Activated T-cell treated with anti-CD3 and anti-CD28 coated beads, Interleukin-2, amount 50 U/mL, for 72 hours (primary cell): Measurements from ENCODE around the gene HSPG2. TPM values are rescaled to one million over a fixed set of nuclear protein-coding genes. Genes with fewer than 3 reads are reported as not detected.
"Not testable (repeated sequence)": the region's sequence is repeated elsewhere in the genome, so short reads cannot be mapped to it uniquely, and the experiment has no call there.

ENCODE experiments used
- ATAC-seq, 2 donors: fragments of 150-1000 bp; cut with Tn5 transposase; replicated peaks in 1 of 2; 2 replicates each; pipeline ENCODE4 v1.10.0; 2021; ENCODE audit warnings: moderate library complexity in 2 of 2, mild to moderate bottlenecking in 1 of 2
- DNase-seq, 2 donors: peaks; one replicate each; pipeline ENCODE4 v3.0.0; 2021 to 2022; ENCODE audit warnings: mixed read lengths in 1 of 2
- H3K27ac Mint-ChIP-seq: one replicate; pipeline ENCODE4 v1.8.0; 2022; ENCODE audit warnings: mild to moderate bottlenecking, moderate library complexity, mixed read lengths
- H3K27me3 Mint-ChIP-seq: one replicate; pipeline ENCODE4 v1.8.0; 2022; ENCODE audit warnings: low read depth, mixed read lengths
- H3K36me3 Mint-ChIP-seq, 2 donors: one replicate each; pipeline ENCODE4 v1.8.0; 2022; ENCODE audit warnings: mixed read lengths in 2 of 2, mild to moderate bottlenecking in 1 of 2; ENCODE audit not compliant: insufficient read depth in 2 of 2
- H3K4me1 Mint-ChIP-seq: one replicate; pipeline ENCODE4 v1.8.0; 2022; ENCODE audit warnings: low read depth, mixed read lengths
- H3K4me3 Mint-ChIP-seq, 2 donors: one replicate each; pipeline ENCODE4 v1.8.0; 2022; ENCODE audit warnings: mild to moderate bottlenecking in 2 of 2, mixed read lengths in 2 of 2, moderate library complexity in 2 of 2
- H3K9me3 Mint-ChIP-seq, 2 donors: one replicate each; pipeline ENCODE4 v1.8.0; 2022; ENCODE audit warnings: mixed read lengths in 2 of 2
- total RNA-seq, 2 donors: library from RNA; stranded (reverse); gene quantifications; one replicate each; pipeline ENCODE4 v1.2.3, GENCODE V29; 2022

Gene HSPG2
- total RNA-seq, 2 donors from 2014 or later: 4.4 to 11.5 TPM

DNA sequence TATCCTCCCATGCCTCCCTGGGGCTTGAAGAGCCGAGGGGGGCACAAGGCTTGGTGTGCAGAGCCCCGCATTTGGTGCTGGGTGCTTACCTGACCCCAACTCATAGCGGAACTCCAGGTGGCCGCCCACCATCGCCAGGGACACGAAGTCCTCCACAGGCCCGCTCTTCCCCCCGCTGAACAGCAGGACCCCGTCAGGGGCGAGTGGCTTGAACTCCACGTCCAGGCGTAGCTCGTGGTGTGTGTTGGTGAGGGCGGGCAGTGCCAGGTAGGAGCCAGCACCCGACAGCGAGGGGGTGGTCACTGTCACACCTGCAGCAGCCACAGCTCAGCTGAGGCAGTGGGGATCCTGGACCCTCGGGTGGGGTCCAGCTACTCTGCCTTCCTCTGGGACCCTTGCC, 107.8 kb downstream of the HSPG2 start:
- DNase-seq: no peak
- Mint-ChIP-seq H3K9me3 (no peaks in the 10 kb centered on the region), H3K4me3 (no peak overlapping the region), H3K36me3 (peaks cover 2 to 5% of the 10 kb centered on the region in 2 donors), H3K27me3 (no peaks in the 10 kb centered on the region), H3K27ac (no peak overlapping the region), H3K4me1 (no peaks in the 10 kb centered on the region)
- ATAC-seq: no peak

GRCh38 chr1:21828506-21829210, 108.5 kb downstream of the HSPG2 start:
- DNase-seq: no peak
- Mint-ChIP-seq H3K27me3 (no peaks in the 10 kb centered on the region), H3K27ac (no peak overlapping the region), H3K4me1 (no peaks in the 10 kb centered on the region), H3K9me3 (no peaks in the 10 kb centered on the region), H3K4me3 (no peak overlapping the region), H3K36me3 (peaks cover 2 to 3% of the 10 kb centered on the region in 2 donors)
- no peak for ATAC-seq

DNA sequence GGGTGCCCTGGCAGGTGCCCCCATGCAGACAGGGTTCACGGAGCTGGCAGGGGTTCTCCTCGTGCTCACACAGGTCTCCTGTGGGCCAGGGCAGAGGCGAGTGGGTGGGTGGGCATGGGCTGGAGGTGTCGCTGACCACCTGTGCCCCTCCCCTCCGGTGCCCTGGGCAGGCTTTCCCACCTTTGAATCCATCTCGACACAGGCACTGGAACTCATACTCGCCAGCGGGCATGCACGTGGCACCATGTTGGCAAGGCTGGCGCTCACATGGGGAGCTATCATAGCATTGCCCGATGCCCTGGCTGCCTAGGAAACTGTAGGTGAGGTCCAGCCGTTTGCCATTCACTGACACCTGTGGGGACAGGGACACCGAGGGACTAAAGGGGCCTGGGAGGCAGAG, 109.0 kb downstream of the HSPG2 start:
- H3K36me3 Mint-ChIP-seq: peaks cover 2 to 3% of the 10 kb centered on the region in 2 donors
- no peaks in the 10 kb centered on the region for H3K27me3 Mint-ChIP-seq
- no peak for ATAC-seq
- no peaks in the 10 kb centered on the region for H3K4me1 Mint-ChIP-seq
- H3K4me3 Mint-ChIP-seq: no peak overlapping the region
- no peaks in the 10 kb centered on the region for H3K9me3 Mint-ChIP-seq
- H3K27ac Mint-ChIP-seq: no peak overlapping the region
- DNase-seq: no peak

GRCh38 chr1:21827141-21827679, 109.9 kb downstream of the HSPG2 start:
- no peak for ATAC-seq
- no peaks in the 10 kb centered on the region for H3K27me3 Mint-ChIP-seq
- no peaks in the 10 kb centered on the region for H3K36me3 Mint-ChIP-seq
- no peaks in the 10 kb centered on the region for H3K9me3 Mint-ChIP-seq
- no peak overlapping the region for H3K4me3 Mint-ChIP-seq
- no peak overlapping the region for H3K27ac Mint-ChIP-seq
- H3K4me1 Mint-ChIP-seq: no peaks in the 10 kb centered on the region
- no peak for DNase-seq

DNA sequence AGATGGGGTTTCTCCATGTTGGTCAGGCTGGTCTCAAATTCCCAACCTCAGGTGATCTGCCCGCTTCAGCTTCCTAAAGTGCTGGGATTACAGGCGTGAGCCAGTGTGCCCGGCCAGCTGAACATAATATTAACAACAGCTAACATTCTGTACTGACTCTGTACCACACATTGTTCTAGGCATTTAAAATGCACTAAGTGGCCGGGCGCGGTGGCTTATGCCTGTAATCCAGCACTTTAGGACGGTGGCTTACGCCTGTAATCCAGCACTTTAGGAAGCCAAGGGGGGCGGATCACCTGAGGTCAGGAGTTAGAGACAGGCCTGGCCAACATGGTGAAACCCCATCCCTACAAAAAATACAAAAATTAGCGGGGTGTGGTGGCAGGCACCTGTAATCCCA, 110.4 kb downstream of the HSPG2 start:
- not testable (repeated sequence) for H3K4me3 Mint-ChIP-seq, ATAC-seq

GRCh38 chr1:21825393-21825792, 111.7 kb downstream of the HSPG2 start:
- DNase-seq (no peak), ATAC-seq (no peak)
- Mint-ChIP-seq H3K27me3 (no peaks in the 10 kb centered on the region), H3K27ac (no peak overlapping the region), H3K36me3 (no peaks in the 10 kb centered on the region), H3K4me3 (no peak overlapping the region), H3K4me1 (no peaks in the 10 kb centered on the region), H3K9me3 (no peaks in the 10 kb centered on the region)

More for the DNA sequence above, 110.4 kb downstream of the HSPG2 start:
- DNase-seq, H3K27ac Mint-ChIP-seq, H3K4me1 Mint-ChIP-seq, H3K9me3 Mint-ChIP-seq, H3K36me3 Mint-ChIP-seq, H3K27me3 Mint-ChIP-seq: not testable (repeated sequence)

DNA sequence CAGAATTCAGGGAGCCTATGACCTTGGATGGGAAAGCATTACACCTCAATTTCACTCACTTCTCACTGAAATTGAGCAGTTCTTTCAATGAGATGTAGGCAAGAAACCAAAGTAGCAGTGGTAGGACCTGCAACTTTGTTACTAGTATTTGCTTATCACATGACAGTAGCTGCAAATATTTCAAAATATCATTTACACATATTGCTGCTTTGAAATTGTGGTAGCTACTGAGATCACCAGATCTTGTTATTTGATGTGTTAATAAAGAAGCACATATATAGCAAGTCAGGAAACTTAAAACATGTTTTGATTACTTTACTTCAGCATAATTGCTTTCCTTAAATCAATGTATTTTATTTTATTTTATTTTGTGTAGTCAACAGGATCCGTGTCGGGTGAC, 112.2 kb downstream of the HSPG2 start:
- Mint-ChIP-seq H3K9me3 (no peaks in the 10 kb centered on the region), H3K36me3 (no peaks in the 10 kb centered on the region), H3K27ac (no peak overlapping the region), H3K4me1 (no peaks in the 10 kb centered on the region), H3K27me3 (no peaks in the 10 kb centered on the region), H3K4me3 (no peak overlapping the region)
- DNase-seq: no peak
- no peak for ATAC-seq

DNA sequence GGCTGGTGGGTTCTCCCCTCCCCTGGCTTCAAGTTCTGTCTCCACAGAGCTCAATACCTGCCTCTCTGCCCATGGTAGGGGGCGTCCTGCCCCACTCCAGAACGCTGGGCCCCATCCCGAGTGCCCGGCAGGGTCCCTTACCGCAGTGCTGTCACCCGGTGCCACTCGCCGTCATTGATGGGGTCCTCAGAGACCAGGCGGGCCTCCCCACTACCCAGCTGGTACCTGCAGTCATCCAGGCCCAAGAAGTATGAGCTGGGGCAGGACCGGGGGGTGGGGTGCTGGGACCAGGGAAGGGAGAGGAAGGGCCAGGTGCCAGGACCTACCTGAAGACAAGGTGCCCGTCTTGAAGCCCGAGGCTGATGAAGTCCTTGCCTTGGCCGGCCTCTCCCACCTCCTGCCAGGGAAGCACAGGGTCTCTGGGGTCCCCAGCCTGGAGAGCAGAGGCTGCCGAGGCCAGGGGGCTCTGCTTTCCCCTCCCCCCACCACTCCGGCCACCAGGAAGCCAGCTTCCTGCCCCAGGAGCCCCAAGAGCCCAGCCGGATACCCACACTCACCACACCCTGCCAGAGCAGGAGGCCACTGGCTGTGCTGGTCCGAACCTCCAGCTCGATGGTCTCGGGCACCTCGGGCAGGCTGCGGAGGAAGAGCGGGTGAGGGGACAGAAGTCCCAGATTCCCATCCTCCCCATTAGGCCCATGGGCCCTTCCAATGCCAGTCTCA, 113.0 kb downstream of the HSPG2 start:
- Mint-ChIP-seq H3K27ac (no peak overlapping the region), H3K4me1 (no peaks in the 10 kb centered on the region), H3K27me3 (no peaks in the 10 kb centered on the region), H3K4me3 (no peak overlapping the region), H3K9me3 (no peaks in the 10 kb centered on the region), H3K36me3 (no peaks in the 10 kb centered on the region)
- ATAC-seq: no peak
- DNase-seq: no peak

- H3K27me3 Mint-ChIP-seq: no peaks in the 10 kb centered on the region
- H3K4me1 Mint-ChIP-seq: no peaks in the 10 kb centered on the region
- no peak overlapping the region for H3K27ac Mint-ChIP-seq
- ATAC-seq: no peak
- H3K36me3 Mint-ChIP-seq: no peaks in the 10 kb centered on the region
- DNase-seq: no peak
- H3K4me3 Mint-ChIP-seq: no peak overlapping the region
- no peaks in the 10 kb centered on the region for H3K9me3 Mint-ChIP-seq
Observed at GRCh38 chr1:21823206-21823979, 113.7 kb downstream of the HSPG2 start.

GRCh38 chr1:21822349-21822748, 114.8 kb downstream of the HSPG2 start:
- no peak for ATAC-seq
- H3K4me3 Mint-ChIP-seq: no peak overlapping the region
- H3K36me3 Mint-ChIP-seq: no peaks in the 10 kb centered on the region

DNA sequence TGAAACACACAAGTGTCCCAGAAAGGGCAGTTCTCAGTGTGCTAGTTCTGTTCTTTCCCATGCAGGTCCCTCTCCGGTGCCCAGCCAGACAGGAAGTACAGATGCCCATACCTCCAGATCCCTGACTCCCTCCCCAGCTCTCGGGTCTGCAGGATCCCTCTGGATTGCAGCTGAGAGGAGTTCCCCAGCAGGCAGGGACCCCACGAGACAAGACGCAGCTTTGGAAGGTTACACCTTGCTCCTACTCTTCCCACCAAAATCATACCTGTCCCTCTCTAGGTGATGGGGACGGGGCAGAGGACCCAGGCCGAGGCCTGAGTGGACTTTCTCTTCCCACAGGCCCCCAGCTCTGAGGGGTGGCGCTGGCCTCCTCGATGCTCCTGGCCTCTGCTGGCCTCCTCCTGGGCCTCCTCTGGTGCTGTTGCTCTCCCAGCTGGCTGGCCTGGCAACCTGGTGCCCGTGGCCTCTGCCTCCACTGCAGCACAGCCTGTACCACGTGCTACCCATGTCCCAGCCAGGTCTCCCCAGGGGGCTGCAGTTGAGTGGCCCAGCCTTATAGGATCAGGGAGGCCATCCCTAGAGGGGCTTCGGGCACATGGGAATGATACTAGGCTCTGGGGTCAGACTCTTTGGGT, 115.6 kb downstream of the HSPG2 start:
- ATAC-seq (no peak), DNase-seq (no peak)
- no peak overlapping the region for H3K27ac Mint-ChIP-seq
- H3K4me1 Mint-ChIP-seq: no peaks in the 10 kb centered on the region
- no peaks in the 10 kb centered on the region for H3K27me3 Mint-ChIP-seq
- H3K9me3 Mint-ChIP-seq: no peaks in the 10 kb centered on the region
- H3K36me3 Mint-ChIP-seq: no peaks in the 10 kb centered on the region
- H3K4me3 Mint-ChIP-seq: no peak overlapping the region

More at GRCh38 chr1:21822349-21822748, 114.8 kb downstream of the HSPG2 start:
- no peak for DNase-seq
- Mint-ChIP-seq H3K27ac (no peak overlapping the region), H3K9me3 (no peaks in the 10 kb centered on the region), H3K27me3 (no peaks in the 10 kb centered on the region), H3K4me1 (no peaks in the 10 kb centered on the region)

GRCh38 chr1:21820597-21821232, 116.4 kb downstream of the HSPG2 start:
- Mint-ChIP-seq H3K36me3 (no peaks in the 10 kb centered on the region), H3K4me1 (no peaks in the 10 kb centered on the region), H3K27ac (no peak overlapping the region), H3K4me3 (no peak overlapping the region), H3K27me3 (no peaks in the 10 kb centered on the region), H3K9me3 (no peaks in the 10 kb centered on the region)
- no peak for DNase-seq
- ATAC-seq: no peak
